PFSK-1 (cell line): ENCODE data around the gene CUX1.

ENCODE experiments used
- FOXP2 ChIP-seq: optimal IDR thresholded peaks from 2 replicates; pipeline ENCODE3; 2011; ENCODE audit warnings: borderline replicate concordance, control low read depth, inconsistent platforms; ENCODE audit not compliant: insufficient read depth; ENCODE audit errors: extremely low read length, extremely low read depth
- POLR2AphosphoS5 ChIP-seq: IDR thresholded peaks from 2 replicates; pipeline ENCODE4 v1.6.1; 2012; ENCODE audit warnings: low read depth, mild to moderate bottlenecking, control low read depth, low read length, moderate library complexity
- REST ChIP-seq, 2 experiments: IDR thresholded peaks; 2 replicates each; pipeline versions ENCODE4 v1.6.1 to v1.8.0; 2011 to 2012; ENCODE audit warnings: low read depth in 2 of 2, low read length in 2 of 2, control low read depth in 1 of 2, inconsistent platforms in 1 of 2, mild to moderate bottlenecking in 1 of 2, moderate library complexity in 1 of 2; ENCODE audit not compliant: insufficient read depth in 1 of 2
- SIN3A ChIP-seq: IDR thresholded peaks from 2 replicates; pipeline ENCODE4 v1.6.1; 2012; ENCODE audit warnings: mild to moderate bottlenecking, low read length, moderate library complexity, borderline replicate concordance; ENCODE audit not compliant: insufficient read depth
- TAF1 ChIP-seq: IDR thresholded peaks from 2 replicates; pipeline ENCODE4 v1.6.1; 2012; ENCODE audit warnings: low read length, control low read depth, borderline replicate concordance; ENCODE audit not compliant: insufficient read depth

CUX1 gene

GRCh38 chr7:102279537-102280400 is 462.3 kb downstream of the CUX1 start:
- TF ChIP-seq FOXP2 (no peak), SIN3A (no peak), POLR2AphosphoS5 (no peak), TAF1 (no peak), REST (IDR thresholded peaks at IDR 0.05; ENCODE audit: insufficient read depth in 1 of 2, low read depth in 2 of 2, low read length in 2 of 2) (no peak)

GRCh38 chr7:102280521-102280920 is 463.1 kb downstream of the CUX1 start:
- TF ChIP-seq FOXP2 (no peak), TAF1 (no peak), REST (IDR thresholded peaks at IDR 0.05; ENCODE audit: insufficient read depth in 1 of 2, low read depth in 2 of 2, low read length in 2 of 2) (no peak), POLR2AphosphoS5 (no peak), SIN3A (no peak)

- TF ChIP-seq REST (IDR thresholded peaks at IDR 0.05; ENCODE audit: insufficient read depth in 1 of 2, low read depth in 2 of 2, low read length in 2 of 2) (no peak), SIN3A (no peak), TAF1 (no peak), FOXP2 (no peak), POLR2AphosphoS5 (no peak)
Measured at GRCh38 chr7:102281785-102282184, 464.4 kb downstream of the CUX1 start.

GRCh38 chr7:102282465-102283362 is 465.3 kb downstream of the CUX1 start:
- TF ChIP-seq REST (IDR thresholded peaks at IDR 0.05; ENCODE audit: insufficient read depth in 1 of 2, low read depth in 2 of 2, low read length in 2 of 2) (no peak), TAF1 (no peak), SIN3A (no peak), POLR2AphosphoS5 (no peak)
